Upper lobe of left lung (tissue), 6 donors: ENCODE results near the gene GABRG3. TPM values are rescaled to one million over a fixed set of nuclear protein-coding genes. Genes with fewer than 3 reads are reported as not detected.

Experiments used
- ATAC-seq, 2 donors: fragments of 200-7000 bp; cut with Tn5 transposase; one replicate each; pipeline ENCODE4 v1.9.1; 2022; ENCODE audit warnings: mild to moderate bottlenecking in 2 of 2, moderate library complexity in 2 of 2; ENCODE audit not compliant: low FRiP score in 2 of 2
- DNase-seq, 2 donors: peaks; one replicate each; pipeline ENCODE4 v3.0.0-alpha.2; 2019 to 2020
- H3K27ac ChIP-seq, 4 donors: fragments of 200-600 bp; sonication (generic); one replicate each; pipeline ENCODE4 v1.5.1; 2016 to 2019
- H3K27me3 ChIP-seq, 4 donors: fragments of 200-600 bp; sonication (generic); one replicate each; pipeline ENCODE4 v1.5.1; 2017 to 2019
- H3K36me3 ChIP-seq, 4 donors: fragments of 200-600 bp; sonication (generic); one replicate each; pipeline ENCODE4 v1.5.1; 2016 to 2019
- H3K4me1 ChIP-seq, 4 donors: fragments of 200-600 bp; sonication (generic); one replicate each; pipeline ENCODE4 v1.5.1; 2018 to 2019
- H3K4me3 ChIP-seq, 4 donors: fragments of 200-600 bp; sonication (generic); one replicate each; pipeline ENCODE4 v1.5.1; 2017 to 2019; ENCODE audit warnings: mild to moderate bottlenecking in 2 of 4, moderate library complexity in 1 of 4
- H3K9me3 ChIP-seq, 4 donors: fragments of 200-600 bp; sonication (generic); one replicate each; pipeline ENCODE4 v1.5.1; 2018 to 2019
- CTCF ChIP-seq, 6 experiments: fragments of 450-650 bp in 4 of 6; fragments of 200-600 bp in 2 of 6; sonication (generic) in 2 of 6; IDR thresholded peaks; one replicate each; pipeline ENCODE4 v1.5.1; 2016 to 2019; ENCODE audit warnings: antibody characterized with exemption in 6 of 6
- EP300 ChIP-seq, 4 donors: sonication (generic); formaldehyde crosslinking; IDR thresholded peaks; one replicate each; pipeline ENCODE4 v1.5.1; 2017; ENCODE audit warnings: antibody characterized with exemption in 4 of 4, control low read depth in 2 of 4
- POLR2A ChIP-seq, 4 donors: fragments of 450-650 bp; IDR thresholded peaks; one replicate each; pipeline ENCODE4 v1.5.1; 2016 to 2017; ENCODE audit warnings: antibody characterized with exemption in 4 of 4, mild to moderate bottlenecking in 2 of 4
- POLR2AphosphoS5 ChIP-seq, 2 donors: sonication (generic); formaldehyde crosslinking; IDR thresholded peaks; one replicate each; pipeline ENCODE4 v1.5.1; 2017; ENCODE audit warnings: antibody characterized with exemption in 2 of 2
- WGBS, 2 donors: methylation state at CpG; one replicate each; pipeline ENCODE4 v1.1.5; 2017 to 2018; 5-methylcytosine and 5-hydroxymethylcytosine counted together
- total RNA-seq, 6 donors: library from RNA; depleted of rRNA in 4 of 6; stranded (reverse); fragments of >200 nt in 4 of 6; gene quantifications; one replicate each; pipeline versions ENCODE4 v1.1.0 to v1.2.1, GENCODE V29; 2016 to 2021
- donor health status: DM: no; HTN: no; CAD: no; lungs with moderate emphysema.
- donor health status: DM: no; HTN: yes; CAD: no; lungs with severe emphysema.

GABRG3 gene
- total RNA-seq, 6 donors from 2014 or later: not detected

- TF ChIP-seq POLR2AphosphoS5 (IDR thresholded peaks at IDR 0.05) (no peak), POLR2A (IDR thresholded peaks at IDR 0.05) (no peak), EP300 (IDR thresholded peaks at IDR 0.05) (no peak), CTCF (IDR thresholded peaks at IDR 0.05) (no peak)
- WGBS, 2 donors: 65 to 71% methylated on average over 6 of the region's 6 CpGs
Observed at GRCh38 chr15:27043770-27044169, 72.8 kb downstream of the GABRG3 start.

DNA sequence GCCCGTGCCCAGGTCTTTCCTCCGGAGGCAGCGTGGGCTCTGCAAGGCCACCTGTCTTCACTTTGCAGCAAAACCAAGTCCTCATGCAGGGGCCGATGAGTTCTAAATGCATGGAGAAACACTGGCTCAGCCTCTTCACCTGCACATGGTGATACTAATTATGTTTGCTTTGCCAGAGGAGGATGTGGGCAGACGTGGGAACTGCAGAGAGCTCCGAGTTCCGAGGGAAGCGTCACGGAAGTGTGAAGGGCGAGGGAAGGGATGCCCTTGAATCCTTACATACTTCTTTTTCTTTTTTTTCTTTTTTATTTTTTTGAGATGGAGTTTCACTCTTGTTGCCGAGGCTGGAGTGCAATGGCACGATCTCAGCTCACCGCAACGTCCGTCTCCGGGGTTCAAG is 74.8 kb downstream of the GABRG3 start:
- Histone ChIP-seq H3K36me3 (no peaks in the 10 kb centered on the region), H3K9me3 (no peaks in the 10 kb centered on the region), H3K27me3 (no peaks in the 10 kb centered on the region), H3K4me3 (no peak overlapping the region), H3K4me1 (no peaks in the 10 kb centered on the region), H3K27ac (no peak overlapping the region)
- 90 to 91% methylated on average over 16 of the region's 16 CpGs for WGBS, 2 donors
- no peak for ATAC-seq
- no peak for TF ChIP-seq POLR2A (IDR thresholded peaks at IDR 0.05)
- TF ChIP-seq POLR2AphosphoS5 (IDR thresholded peaks at IDR 0.05): no peak
- no peak for TF ChIP-seq CTCF (IDR thresholded peaks at IDR 0.05)
- TF ChIP-seq EP300 (IDR thresholded peaks at IDR 0.05): no peak
- no peak for DNase-seq

More at GRCh38 chr15:27043770-27044169, 72.8 kb downstream of the GABRG3 start:
- ATAC-seq (no peak), DNase-seq (no peak)
- Histone ChIP-seq H3K4me1 (no peaks in the 10 kb centered on the region), H3K27me3 (no peaks in the 10 kb centered on the region), H3K4me3 (no peak overlapping the region), H3K27ac (no peak overlapping the region), H3K9me3 (no peaks in the 10 kb centered on the region), H3K36me3 (no peaks in the 10 kb centered on the region)

DNA sequence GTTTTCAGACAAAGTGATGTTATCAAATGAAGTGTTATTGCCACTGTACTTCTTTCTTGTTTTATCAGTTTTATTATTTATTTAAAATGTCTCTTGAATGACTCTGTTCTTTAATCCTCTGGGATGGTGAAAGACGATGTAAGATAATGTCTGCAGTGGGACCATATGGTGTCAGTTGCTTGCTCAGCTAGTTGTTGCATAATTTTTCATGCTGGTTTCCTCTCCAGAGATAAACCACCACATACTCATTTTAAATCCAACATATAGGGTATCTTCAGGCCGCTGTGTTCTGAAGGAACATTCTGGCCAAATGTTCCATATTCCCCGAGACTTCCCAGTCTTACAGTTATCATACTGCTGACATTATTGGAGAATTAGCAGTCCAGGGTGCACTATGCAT is 75.9 kb downstream of the GABRG3 start:
- TF ChIP-seq POLR2AphosphoS5 (IDR thresholded peaks at IDR 0.05): no peak
- TF ChIP-seq CTCF (IDR thresholded peaks at IDR 0.05): no peak
- TF ChIP-seq EP300 (IDR thresholded peaks at IDR 0.05): no peak
- TF ChIP-seq POLR2A (IDR thresholded peaks at IDR 0.05): no peak
- Histone ChIP-seq H3K9me3 (no peaks in the 10 kb centered on the region), H3K4me1 (no peaks in the 10 kb centered on the region), H3K27me3 (no peaks in the 10 kb centered on the region), H3K36me3 (no peaks in the 10 kb centered on the region), H3K27ac (no peak overlapping the region), H3K4me3 (no peak overlapping the region)
- ATAC-seq: no peak
- WGBS, 2 donors: 65 to 77% methylated on average over 3 of the region's 3 CpGs
- DNase-seq: no peak

GRCh38 chr15:27050163-27050562 is 79.2 kb downstream of the GABRG3 start:
- 52 to 53% methylated on average over 4 of the region's 4 CpGs for WGBS, 2 donors
- no peak for TF ChIP-seq CTCF (IDR thresholded peaks at IDR 0.05)
- TF ChIP-seq EP300 (IDR thresholded peaks at IDR 0.05): no peak
- no peak for TF ChIP-seq POLR2A (IDR thresholded peaks at IDR 0.05)
- no peak for TF ChIP-seq POLR2AphosphoS5 (IDR thresholded peaks at IDR 0.05)
- H3K27ac ChIP-seq: no peak overlapping the region

GRCh38 chr15:27054426-27054825 is 83.4 kb downstream of the GABRG3 start:
- no peak overlapping the region for H3K4me3 ChIP-seq
- WGBS, 2 donors: 54 to 68% methylated on average over 10 of the region's 10 CpGs
- DNase-seq: no peak
- no peaks in the 10 kb centered on the region for H3K9me3 ChIP-seq
- H3K27me3 ChIP-seq: no peaks in the 10 kb centered on the region
- no peak for ATAC-seq
- H3K36me3 ChIP-seq: no peaks in the 10 kb centered on the region
- no peak for TF ChIP-seq POLR2A (IDR thresholded peaks at IDR 0.05)
- TF ChIP-seq CTCF (IDR thresholded peaks at IDR 0.05): no peak
- TF ChIP-seq POLR2AphosphoS5 (IDR thresholded peaks at IDR 0.05): no peak
- no peak for TF ChIP-seq EP300 (IDR thresholded peaks at IDR 0.05)
- H3K27ac ChIP-seq: no peak overlapping the region
- H3K4me1 ChIP-seq: no peaks in the 10 kb centered on the region

More at GRCh38 chr15:27050163-27050562, 79.2 kb downstream of the GABRG3 start:
- Histone ChIP-seq H3K36me3 (no peaks in the 10 kb centered on the region), H3K27me3 (no peaks in the 10 kb centered on the region), H3K9me3 (no peaks in the 10 kb centered on the region), H3K4me1 (no peaks in the 10 kb centered on the region), H3K4me3 (no peak overlapping the region)
- DNase-seq: no peak
- ATAC-seq: no peak
